GM18520 (cell line): Measurements from ENCODE around the gene GABRG3.

Source experiments
- ATAC-seq: cut with Tn5 transposase; IDR thresholded peaks from one replicate; pipeline ENCODE4 v1.9.1; 2021; ENCODE audit not compliant: unreplicated experiment

Gene GABRG3

DNA sequence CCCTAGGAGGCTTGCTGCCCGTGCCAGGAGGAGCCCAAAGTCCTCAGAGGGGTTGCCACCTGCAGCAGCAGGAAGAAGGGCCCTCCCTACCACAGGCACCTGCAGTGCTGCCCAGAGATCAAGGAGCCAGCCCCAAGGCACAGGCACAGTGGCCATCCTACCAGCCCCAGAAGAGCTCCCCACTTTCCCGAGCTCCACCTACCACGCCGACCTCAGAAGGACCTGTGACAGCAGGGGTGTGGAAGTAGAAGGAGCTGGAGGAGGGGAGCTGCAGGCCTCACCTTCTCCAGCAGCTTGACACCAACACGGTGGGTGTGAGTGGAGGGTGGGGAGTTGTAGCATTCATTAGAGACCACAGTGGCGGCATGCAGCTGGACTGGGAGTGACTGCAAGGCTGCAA is 485.8 kb downstream of the GABRG3 start:
- no peak for ATAC-seq

DNA sequence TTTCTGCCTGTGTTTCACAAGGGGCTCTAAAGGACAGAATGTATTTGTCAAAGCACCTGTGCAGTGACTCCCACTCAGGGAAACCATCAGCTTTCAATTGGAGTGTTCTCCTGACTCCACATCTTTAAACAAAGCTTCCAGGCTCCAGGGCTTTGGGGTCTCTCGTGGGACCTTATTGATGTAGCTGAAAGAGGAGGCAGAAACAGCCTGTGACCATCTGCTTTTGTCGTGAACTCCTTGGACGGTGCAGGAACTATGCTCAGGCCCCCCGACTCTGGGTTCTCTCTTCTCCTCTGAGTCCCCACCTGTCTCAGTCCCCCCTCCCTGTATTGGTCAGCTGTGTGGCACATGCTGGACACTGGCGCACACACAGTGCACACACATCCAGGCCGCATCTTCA is 486.8 kb downstream of the GABRG3 start:
- ATAC-seq, result no peak

DNA sequence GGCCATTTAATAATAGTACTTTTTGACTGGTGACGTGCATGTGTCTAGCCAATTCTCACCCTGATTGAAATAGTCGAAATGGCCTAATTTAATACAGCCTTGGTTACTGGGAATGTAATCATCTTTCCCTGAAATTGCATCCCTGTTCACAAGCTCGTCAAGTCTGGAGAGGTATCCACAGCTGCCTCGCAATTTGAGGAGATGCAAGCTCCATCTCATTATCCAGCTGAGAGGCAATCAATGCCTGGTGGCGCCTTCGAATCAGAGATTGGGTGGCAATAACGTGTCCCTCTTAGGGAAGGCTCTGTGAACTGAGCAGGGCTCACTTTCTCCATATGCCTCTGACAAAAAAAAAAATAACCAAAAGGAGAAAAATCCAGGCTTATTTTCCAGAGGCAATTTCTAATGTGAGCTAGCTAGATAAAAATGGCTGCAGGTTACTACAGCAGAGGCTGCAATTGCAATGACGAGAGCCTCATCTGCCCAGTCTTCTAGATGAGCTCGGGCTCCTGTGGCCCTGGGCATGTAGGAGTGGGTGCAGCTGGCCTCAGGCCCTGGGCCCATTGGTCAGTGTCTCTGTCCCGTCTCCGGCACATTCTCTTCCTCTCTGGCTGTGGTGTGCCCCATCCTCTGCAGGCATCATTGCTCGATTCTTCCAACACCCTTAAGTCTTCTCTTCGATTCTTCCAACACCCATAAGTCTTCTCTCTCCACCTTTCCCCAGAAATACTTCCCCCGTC is 487.5 kb downstream of the GABRG3 start:
- no peak for ATAC-seq

GRCh38 chr15:27459836-27460235 is 488.9 kb downstream of the GABRG3 start:
- ATAC-seq, result no peak

GRCh38 chr15:27461181-27461580 is 490.2 kb downstream of the GABRG3 start:
- ATAC-seq, result no peak

DNA sequence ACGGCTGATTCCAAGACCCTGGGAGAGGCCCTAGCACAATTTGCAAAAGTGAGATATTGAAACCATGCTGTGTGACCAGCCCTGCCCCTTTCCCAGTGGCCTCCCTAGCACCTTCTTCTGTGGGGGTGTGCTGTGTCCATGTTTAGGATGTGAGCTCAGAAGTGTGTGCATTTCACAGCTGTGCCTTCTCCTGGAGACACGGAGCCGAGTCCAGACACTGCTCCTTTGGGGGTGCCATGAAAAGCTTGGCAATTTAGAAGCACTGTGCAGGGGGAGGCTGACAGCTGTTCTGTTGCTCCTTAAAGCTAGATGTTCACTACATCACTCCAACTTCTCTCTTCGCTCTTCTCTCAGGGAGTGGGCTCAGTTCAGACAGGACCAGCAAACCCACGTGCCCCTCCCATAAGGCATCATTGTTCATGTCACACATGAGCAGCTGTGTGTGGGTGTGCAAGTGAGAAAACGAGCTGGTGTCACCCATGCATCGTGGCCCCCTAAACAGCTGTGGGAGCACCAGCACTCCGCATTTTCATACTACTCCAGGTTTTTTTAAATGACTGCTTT is 492.6 kb downstream of the GABRG3 start:
- no peak for ATAC-seq

GRCh38 chr15:27464941-27465612 is 494.1 kb downstream of the GABRG3 start:
- ATAC-seq, result no peak

- no peak for ATAC-seq
Observed at GRCh38 chr15:27466758-27467157, 495.8 kb downstream of the GABRG3 start.

DNA sequence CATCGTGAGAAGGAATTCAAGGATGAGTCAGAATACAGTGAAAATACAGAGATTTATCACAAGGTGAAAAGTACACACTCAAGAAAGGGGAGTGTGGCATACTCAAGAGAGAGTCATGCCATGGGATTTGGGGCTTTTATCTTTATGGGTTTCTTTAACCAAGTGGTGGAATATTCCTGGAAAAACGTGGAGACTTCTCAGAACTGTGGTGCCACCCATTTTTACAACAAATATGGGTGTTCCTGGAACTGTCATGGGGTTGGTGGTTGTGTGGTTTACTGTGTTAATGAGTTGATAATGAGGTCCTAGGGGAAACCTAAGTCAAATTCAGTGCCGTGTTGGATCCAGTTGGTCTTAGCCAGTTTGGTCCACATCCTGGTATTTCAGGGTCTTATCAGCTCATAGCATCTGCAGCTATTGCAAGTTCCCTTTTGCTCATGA is 497.2 kb downstream of the GABRG3 start:
- ATAC-seq, result no peak

DNA sequence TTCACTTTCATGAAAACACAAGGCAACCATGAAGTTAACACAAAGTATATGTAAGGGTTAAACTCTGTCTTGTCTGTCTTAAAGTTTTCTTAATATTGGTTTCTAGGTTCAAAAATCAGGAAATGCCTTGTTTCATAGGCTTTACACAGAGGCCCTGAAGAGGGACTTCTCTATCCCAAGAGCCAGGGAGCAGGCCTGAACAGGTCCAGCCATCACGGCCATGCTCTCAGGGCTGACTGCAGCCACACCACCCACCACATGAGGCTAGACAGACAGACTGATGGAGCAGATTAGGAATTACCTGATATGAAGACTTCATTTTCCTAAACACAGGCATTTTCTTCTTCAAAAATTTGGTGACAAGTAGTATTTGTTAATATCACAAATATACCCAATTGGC is 502.9 kb downstream of the GABRG3 start:
- ATAC-seq, result no peak

DNA sequence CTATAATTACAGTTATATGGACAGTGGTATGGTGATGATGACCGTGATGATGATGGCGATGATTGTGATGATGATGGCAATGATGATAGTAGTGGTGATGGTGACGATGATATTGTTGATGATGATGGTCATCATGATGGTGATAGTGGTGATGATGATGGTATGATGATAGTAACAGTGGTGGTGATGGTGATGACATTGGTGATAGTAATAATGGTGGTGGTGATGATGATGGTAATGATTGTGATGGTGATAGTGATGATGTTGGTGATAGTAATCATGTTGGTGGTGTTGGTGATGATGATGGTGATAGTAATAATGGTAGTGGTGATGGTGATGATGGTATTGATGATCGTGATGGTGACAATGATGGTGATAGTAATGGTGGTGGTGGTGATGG is 504.4 kb downstream of the GABRG3 start:
- ATAC-seq, result no peak

- no peak for ATAC-seq
Observed at GRCh38 chr15:27479296-27480140, 508.5 kb downstream of the GABRG3 start.

- no peak for ATAC-seq
Observed at GRCh38 chr15:27480141-27480530, 509.2 kb downstream of the GABRG3 start.

DNA sequence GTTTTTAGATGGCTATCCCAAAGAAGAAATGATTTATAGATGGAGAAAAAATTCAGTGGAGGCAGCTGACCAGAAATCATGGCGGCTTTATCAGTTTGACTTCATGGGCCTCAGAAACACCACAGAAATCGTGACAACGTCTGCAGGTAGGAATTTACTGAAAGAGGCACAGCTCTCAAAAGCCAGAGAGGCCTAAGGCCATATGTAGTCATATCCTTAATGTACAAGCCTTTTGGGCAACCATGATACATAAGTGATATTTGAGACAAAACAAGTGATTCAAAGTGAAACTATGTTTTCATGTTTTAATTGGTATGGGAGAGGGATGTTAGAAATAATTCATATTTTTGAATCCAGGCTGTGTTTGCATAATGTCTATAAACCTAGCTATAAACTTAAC is 509.7 kb downstream of the GABRG3 start:
- no peak for ATAC-seq

GRCh38 chr15:27481768-27482167 is 510.8 kb downstream of the GABRG3 start:
- no peak for ATAC-seq

- ATAC-seq, result no peak
Observed at GRCh38 chr15:27482287-27482686, 511.3 kb downstream of the GABRG3 start.

GRCh38 chr15:27483124-27483523 is 512.1 kb downstream of the GABRG3 start:
- ATAC-seq, result no peak

DNA sequence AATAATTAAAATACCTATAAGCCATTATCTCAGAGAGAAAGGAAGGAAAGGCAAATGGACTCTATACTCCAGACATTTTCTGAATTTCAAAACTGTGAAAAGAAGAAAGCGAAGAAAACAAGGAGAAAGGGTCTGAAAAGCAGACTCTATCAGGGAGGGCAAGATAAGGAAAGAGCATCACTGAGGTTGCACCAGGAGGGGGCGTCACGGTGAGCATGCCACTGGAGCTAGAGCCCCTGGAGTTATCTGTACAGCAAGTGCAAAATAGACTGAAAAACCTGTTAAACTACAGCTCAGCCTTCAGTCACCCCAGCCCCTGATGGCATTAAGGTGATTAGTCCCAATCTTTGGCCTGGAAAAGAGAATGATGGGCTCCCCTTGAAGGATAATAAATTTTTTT is 514.3 kb downstream of the GABRG3 start:
- no peak for ATAC-seq

- no peak for ATAC-seq
Observed at GRCh38 chr15:27486051-27486450, 515.1 kb downstream of the GABRG3 start.

DNA sequence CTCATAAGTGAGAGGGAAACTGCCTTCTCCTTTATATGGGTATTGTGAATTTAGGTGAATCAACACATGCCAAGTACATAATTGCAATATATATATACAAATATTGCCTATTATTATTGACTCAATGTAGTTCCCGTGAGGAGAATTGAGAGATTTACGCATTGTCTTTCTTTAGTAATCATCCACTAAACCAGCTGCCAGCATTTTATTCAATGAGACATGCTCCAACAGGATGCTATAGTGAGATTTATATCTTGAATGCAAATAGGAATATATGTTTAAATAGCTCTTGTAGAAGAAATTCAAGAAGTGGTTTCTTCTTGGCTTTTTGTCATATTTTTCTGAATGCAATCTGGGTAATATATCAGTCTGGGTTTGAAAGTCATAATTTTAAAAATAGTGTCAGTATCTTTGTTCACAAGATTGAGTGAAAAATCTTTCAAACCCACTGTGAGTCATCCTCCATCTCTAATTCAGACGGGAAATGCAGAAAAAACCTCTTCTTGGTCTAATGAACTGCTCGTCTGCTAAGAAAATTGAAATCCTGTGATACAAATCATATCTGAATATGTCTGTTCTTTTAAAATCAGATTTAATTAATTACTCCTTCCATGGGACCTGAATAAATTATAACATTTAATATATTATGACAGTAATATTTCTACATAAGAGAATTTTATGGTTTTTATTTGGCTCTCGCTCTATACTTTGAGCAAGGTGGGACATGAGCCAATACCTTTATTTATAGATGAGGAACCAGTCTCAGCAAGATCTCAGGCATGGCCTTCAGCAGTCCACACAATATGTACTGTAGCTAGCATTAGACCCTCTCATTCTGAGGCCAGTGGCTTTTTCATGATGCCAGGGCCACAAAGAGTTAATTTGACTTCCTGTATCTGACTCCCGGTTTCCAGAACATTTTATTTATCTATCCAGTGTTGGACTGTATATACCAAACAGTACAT is 516.0 kb downstream of the GABRG3 start:
- ATAC-seq, result no peak
